ENCODE data around the gene SBNO2. TPM values are rescaled to one million over a fixed set of nuclear protein-coding genes. Genes with fewer than 3 reads are reported as not detected.
A peak's percentile ranks its signal among the peaks of the same experiment; 100 is the strongest.

The SBNO2 gene
- total RNA-seq, 1 experiment from 2014 or later: 46.3 TPM

DNA sequence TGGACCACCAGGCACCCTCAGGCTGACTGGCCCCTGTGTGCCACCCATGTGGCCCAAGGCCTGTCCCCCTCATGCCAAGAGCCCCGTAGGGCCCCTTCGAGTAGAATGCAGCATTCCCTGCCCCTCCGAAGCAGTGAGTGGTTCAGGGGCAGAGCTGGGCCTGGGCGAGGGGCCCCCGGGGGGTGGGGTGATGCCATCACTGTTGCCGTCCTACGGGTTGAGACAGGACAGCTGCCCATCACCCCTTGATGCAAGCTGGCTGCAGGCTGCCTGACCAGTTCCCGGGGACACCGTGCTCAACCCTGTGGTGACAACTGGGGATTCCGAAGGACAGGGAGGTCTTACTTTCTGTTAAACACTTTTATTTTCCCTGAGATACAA, 4.7 kb downstream of the SBNO2 start:
- DNase-seq: no peak
- WGBS (ENCODE audit: extremely low coverage, insufficient read length, low lambda C conversion rate): no CpG with 5 or more reads among the region's 10 CpGs
- Mint-ChIP-seq H3K27ac (peak overlapping the region; percentile 3 to 93 (median 71); a peak in 3 of 7 replicates), H3K9me3 (no peaks in the 10 kb centered on the region), H3K4me1 (peaks cover 24 to 32% of the 10 kb centered on the region in 2 experiments), H3K4me3 (peak overlapping the region in 1 of 2 experiments; percentile 5; a peak in 1 of 5 replicates), H3K27me3 (ENCODE audit: low read depth) (no peaks in the 10 kb centered on the region; the same call in 1 of the 2 replicates), H3K36me3 (ENCODE audit: insufficient read depth in 1 of 3, low read depth in 3 of 3) (peaks cover 0 to 12% (median 7%) of the 10 kb centered on the region in 3 experiments)
- no peak for TF ChIP-seq CTCF (conservative IDR thresholded peaks at IDR 0.05)
- H3K4ac ChIP-seq (ENCODE audit: low read depth, low read length): no peak overlapping the region
- H3K4me2 ChIP-seq (ENCODE audit: insufficient read depth, insufficient read length, low read length): no peak overlapping the region
- H2AK5ac ChIP-seq (ENCODE audit: insufficient read length, low read length): no peak overlapping the region
- peaks cover 12% of the 10 kb centered on the region; the same call in 1 of the 2 replicates for H3K79me2 ChIP-seq (ENCODE audit: insufficient read depth, low read length)
- H3K9ac ChIP-seq (ENCODE audit: extremely low read depth, insufficient read length, low read length): no peak overlapping the region
- H3K4me1 ChIP-seq (ENCODE audit: insufficient read depth, low read length): no peaks in the 10 kb centered on the region
- H3K27ac ChIP-seq (ENCODE audit: insufficient read length, low read depth, low read length): no peak overlapping the region
- no peak overlapping the region for H2BK15ac ChIP-seq (ENCODE audit: low read depth, low read length)
- H3K79me1 ChIP-seq (ENCODE audit: insufficient read depth, low read depth, low read length, poor library complexity, severe bottlenecking): peaks cover 3% of the 10 kb centered on the region
- H4K5ac ChIP-seq (ENCODE audit: insufficient read length, low read depth, low read length): no peak overlapping the region
- no peak overlapping the region for H3T11ph ChIP-seq (ENCODE audit: low read length)
- H4K8ac ChIP-seq (replicated peaks; ENCODE audit: insufficient read length, low read depth, low read length): no peak overlapping the region
- H3K9me3 ChIP-seq (ENCODE audit: control insufficient read depth, low read depth, low read length): no peaks in the 10 kb centered on the region
- H4K20me1 ChIP-seq (ENCODE audit: control insufficient read depth, insufficient read depth, insufficient read length): peaks cover 5% of the 10 kb centered on the region
- no peak overlapping the region for H2BK20ac ChIP-seq (ENCODE audit: low read depth, low read length, poor library complexity, severe bottlenecking)
- H3K27me3 ChIP-seq (ENCODE audit: insufficient read depth, low read length): no peaks in the 10 kb centered on the region
- peaks cover 8% of the 10 kb centered on the region for H3K23me2 ChIP-seq (ENCODE audit: insufficient read length, low read depth, low read length, poor library complexity, severe bottlenecking)
- no peak overlapping the region for H3K18ac ChIP-seq (ENCODE audit: insufficient read length, low read depth, low read length)
- no peak overlapping the region for H2AFZ ChIP-seq (ENCODE audit: low read length)
- no peak overlapping the region for H3K14ac ChIP-seq (ENCODE audit: insufficient read depth, low read length)
- no peak overlapping the region for H3K23ac ChIP-seq (ENCODE audit: insufficient read length, low read depth, low read length)
- no peak overlapping the region for H4K91ac ChIP-seq (ENCODE audit: insufficient read length, low read depth, low read length)
- H2BK120ac ChIP-seq (ENCODE audit: low read depth, low read length, poor library complexity, severe bottlenecking): no peak overlapping the region
- no peak overlapping the region for H3K56ac ChIP-seq (ENCODE audit: insufficient read length, low read depth, low read length)
- no peak overlapping the region for H2BK12ac ChIP-seq (ENCODE audit: insufficient read length, low read depth, low read length)
- no peak overlapping the region for H2BK5ac ChIP-seq (ENCODE audit: insufficient read length, low read length)
